ENCODE data around the gene SMIM5.

SMIM5 gene

DNA sequence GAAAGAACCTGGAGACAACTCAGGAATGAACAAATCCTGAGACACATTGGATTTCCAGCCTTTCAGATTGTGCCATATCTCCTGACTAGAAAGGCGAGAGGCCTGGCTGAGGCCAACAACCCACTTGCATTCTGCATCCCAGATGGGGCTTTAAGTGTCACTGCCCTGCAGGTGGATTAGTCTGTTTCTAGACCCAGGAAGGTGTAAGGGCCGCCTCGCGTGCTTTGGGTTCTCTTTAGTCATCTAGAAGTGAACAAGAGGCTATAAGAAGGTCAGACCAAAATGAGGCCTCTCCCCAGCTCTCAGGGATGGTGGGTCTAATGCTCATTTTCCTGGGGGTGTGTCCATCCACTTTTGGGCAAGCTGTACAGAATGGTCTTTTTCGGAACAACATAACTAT, 38.8 kb downstream of the SMIM5 start:
- DNase-seq = no peak

DNA sequence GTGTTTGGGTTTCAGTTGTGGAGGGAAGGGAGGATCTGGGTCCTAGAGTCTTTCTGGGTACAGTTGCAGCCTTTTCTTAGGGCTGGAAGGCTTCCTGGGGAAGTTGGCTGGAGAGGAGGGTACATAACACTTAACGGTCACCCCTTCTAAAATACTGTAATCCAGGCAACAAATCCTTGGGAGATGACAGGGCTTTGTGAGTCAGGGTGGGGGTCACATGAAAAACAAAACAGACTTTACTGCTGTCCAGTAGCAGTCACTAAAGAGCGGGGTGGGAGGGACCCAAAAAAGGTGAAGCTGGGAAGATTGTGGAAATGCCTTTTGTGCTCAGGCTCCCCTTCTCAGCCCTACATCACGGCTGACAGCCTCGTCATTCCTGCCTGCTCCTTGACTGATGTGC, 40.3 kb downstream of the SMIM5 start:
- DNase-seq = no peak

DNA sequence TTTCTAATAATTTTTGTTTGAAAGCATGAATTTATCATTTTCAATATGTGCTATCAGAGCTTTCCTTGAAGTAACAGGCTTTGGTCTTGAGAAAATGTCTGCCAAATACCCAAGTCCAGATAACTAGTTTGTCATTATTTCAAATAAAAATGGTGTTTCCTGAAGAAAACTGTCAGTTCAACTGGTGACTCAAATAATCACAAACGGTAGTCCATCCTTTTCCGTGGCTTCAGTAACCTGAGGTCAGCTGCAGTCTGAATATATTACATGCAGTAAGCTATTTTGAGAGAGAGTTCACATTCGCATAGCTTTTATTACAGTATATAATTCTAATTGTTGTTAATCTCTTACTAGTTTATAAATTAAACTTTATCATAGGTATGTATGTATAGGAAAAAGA, 43.2 kb downstream of the SMIM5 start:
- no peak for DNase-seq

DNA sequence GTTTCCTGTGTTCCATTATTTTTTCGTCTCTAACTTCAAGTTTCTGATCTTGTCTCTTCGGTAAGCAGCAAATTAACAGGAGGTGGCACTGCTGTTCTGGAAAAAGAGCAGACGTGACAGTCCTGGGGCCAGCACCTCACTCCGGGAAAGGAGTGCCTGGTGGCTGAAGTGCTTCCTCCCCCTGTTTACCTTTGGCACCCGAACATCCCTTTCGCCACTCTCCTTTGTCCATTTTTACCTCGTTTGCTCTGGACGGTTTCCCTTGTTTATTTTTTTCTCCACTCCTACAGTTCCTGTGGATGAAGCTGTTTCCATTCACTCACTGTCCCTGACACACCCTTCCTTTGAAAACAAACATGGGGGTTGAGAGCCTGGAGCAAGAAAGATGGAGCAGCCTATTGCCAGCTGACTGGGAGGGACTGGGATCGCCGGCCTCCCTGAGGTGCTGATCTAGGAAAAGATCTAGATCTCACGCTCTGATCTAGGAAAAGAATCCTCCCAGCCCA, 46.5 kb downstream of the SMIM5 start:
- no peak for DNase-seq

DNA sequence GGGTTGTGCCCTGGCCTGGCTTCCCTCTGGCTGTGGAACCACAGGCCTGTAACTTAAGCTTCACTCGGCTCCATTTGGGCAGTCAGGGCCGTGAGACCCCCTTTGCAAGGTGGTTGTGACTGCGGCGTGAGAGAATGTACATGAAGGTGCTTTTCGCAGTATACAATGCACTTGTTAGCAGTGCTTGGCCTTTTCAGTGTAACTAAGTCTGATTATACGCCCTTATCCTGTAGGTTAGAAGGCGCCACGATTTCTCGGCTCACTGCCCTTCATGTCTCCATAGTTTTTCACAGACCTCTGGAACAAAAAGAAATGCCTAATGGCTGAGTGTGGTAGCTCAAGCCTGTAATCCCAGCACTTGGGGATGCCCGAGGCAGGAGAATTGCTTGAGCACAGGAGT, 47.2 kb downstream of the SMIM5 start:
- no peak for DNase-seq

DNA sequence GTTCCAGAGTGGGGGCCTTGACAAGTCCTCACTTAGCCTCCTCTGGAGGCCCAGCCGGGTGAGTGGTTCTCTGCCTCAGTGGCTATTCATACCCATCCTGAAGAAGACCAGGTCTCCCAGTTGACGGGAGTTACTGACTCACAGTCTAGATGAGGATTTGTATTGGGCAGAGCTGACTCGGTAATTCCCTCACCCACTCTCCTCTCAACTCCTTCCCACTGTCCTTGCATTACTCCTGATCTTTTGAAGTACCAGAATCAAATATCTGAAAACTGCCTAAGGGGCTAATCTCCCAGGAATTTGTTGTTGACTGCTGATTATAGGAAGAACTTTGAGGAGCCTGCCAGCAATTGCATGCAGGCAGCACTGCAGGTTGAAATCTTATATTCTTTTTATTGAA, 48.1 kb downstream of the SMIM5 start:
- no peak for DNase-seq

DNA sequence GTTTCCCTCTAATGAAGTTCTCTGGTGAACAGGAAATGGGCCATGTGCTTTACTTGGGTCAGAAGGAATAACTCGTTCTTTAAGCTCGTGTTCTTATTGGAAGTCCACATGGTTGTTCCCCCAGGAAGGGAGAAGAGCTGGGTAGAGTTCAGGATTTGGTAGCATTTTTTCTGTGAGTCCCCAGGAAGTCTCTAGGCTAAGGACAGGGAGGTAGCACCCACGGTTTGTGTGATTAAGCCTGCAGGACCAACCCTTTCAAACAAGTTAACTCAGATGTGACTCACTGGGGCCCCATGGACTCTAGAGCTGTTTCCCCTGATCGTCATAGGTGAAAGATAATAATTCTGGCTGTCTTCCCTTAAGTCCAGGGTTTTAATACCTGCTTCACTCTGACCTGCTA, 50.3 kb downstream of the SMIM5 start:
- no peak for DNase-seq

DNA sequence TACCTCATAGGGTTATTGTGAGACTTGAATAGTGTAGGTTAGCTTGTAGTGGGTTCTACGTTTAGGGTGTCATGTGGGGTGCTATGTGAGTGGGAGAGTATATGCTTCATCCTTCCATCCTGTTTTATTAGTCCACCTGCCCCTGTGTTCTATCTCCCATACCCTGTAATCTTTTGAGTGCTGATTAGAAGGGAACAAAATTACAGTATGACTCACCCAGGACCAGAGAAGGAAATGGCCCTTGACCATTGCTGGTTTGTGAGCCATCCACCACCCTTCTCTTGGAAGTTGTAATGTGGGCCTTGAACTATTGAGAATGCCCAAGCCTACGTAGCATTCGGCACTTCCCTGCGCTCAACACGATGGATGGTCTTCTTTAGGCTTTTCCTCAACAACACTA, 51.0 kb downstream of the SMIM5 start:
- no peak for DNase-seq

DNA sequence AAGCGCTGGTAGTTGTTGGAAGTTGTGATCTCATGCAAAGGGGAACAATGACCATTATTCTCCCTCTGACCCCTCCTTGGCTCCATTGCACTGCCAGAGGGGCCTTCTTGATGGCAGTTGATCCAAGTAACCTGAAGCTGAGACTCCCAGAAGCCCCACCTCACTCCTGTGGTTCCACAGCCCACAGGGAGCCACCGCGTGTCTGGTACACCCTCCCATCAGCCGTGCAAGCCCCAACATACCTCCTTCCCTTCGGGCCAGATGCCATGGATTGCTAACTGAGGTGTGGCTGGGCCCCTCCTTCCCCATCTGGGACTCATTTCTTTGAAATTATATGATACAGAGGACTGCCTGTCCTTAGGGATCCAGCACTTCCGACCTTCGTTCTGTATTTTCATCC, 51.7 kb downstream of the SMIM5 start:
- DNase-seq = no peak

DNA sequence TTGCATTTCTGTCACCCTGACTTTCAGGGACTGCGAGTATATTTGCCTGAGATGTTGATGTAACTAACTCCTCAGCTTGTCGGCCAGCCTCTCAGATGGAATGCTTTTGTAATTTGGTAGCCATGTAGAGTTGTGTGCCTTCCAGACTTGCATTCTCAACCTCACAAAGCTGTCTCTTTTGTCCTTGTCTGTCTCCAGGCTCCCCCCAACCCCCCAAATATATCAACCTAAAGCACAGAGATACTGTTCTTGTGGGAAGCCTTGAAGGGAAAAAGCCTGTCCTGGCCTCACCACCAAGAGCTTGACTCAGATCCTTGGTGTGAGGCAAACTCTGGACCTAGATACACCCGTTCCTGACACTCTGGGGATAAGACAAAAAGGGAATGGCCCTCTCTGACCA, 52.3 kb downstream of the SMIM5 start:
- DNase-seq = no peak

DNA sequence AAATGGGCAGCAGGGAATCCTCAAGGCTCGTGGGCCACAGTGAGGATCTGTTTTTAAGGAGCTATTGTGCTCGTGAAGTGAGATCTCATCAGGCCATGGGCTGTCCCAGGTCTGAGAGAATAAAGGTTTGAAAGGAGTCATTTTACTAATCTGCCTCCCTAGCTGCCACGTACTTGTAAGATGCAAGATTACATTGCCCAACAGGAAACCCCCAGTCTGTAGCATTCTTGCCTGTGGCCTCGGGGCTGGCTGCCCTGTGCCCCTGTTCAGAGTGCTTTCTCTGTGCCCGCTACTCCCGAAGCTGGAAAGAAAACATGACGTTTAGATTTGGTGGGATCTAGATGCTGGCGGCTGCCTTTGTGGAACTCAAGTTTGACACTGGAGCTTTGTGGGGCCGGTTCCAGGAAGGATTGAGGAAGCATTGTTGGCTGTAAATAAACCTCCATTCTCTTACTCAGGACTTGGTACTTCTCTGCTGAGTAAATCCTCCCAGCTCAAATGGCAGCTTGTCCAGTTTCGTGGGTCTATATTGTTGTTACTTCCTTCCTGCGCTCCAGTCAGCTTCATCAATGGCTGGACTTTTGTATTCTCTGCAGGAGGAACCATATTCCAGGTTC, 55.1 kb downstream of the SMIM5 start:
- DNase-seq = no peak

DNA sequence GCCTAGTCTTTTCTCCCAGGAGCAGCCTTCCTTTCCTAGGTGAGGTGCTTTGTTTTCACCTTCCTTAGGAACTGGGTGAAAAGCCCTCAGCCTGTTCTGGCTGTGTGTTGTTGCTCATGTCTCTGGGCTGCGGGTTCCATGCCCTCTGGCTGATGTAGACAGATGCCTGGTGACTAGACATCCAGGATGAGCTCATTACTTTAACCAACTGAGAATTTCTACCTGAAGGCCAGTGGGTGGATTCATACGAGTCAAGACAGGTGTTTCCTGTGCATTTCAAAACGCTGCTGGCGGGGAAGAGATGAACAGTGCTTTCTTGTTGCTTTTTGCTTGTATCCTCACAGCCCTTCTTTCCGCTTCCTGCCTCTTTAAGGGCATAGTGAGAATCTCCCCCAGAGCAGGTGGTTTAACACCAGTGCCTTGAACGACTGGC, 56.2 kb downstream of the SMIM5 start:
- DNase-seq = no peak
